Ovary (tissue), 9 donors: ENCODE results near the gene KLK6. TPM values are rescaled to one million over a fixed set of nuclear protein-coding genes. Genes with fewer than 3 reads are reported as not detected.

Experiments
- DNase-seq, 5 donors: peaks; one replicate each; pipeline ENCODE4 v3.0.0-alpha.2; 2019 to 2020
- H3K27ac ChIP-seq, 2 donors: fragments of 200-600 bp; one replicate each; pipeline versions ENCODE4 v1.5.1 to v1.8.0; 2019 to 2022
- H3K27me3 ChIP-seq: fragments of 200-600 bp; one replicate; pipeline ENCODE4 v1.8.0; 2022
- H3K36me3 ChIP-seq: fragments of 200-600 bp; sonication (generic); one replicate; pipeline ENCODE4 v1.5.1; 2019
- H3K4me1 ChIP-seq: one replicate; pipeline ENCODE4 v1.8.1; 2013; ENCODE audit warnings: mild to moderate bottlenecking, moderate library complexity; ENCODE audit not compliant: insufficient read depth
- H3K4me3 ChIP-seq: fragments of 200-600 bp; sonication (generic); one replicate; pipeline ENCODE4 v1.5.1; 2017
- H3K9me3 ChIP-seq, 2 donors: fragments of 200-600 bp in 1 of 2; sonication (generic) in 1 of 2; one replicate each; pipeline versions ENCODE4 v1.5.1 to v1.8.1; 2013 to 2019; ENCODE audit warnings: mild to moderate bottlenecking in 1 of 2, moderate library complexity in 1 of 2
- EP300 ChIP-seq: sonication (generic); formaldehyde crosslinking; IDR thresholded peaks from one replicate; pipeline ENCODE4 v1.6.1; 2017; ENCODE audit warnings: antibody characterized with exemption
- POLR2A ChIP-seq: fragments of 450-650 bp; IDR thresholded peaks from one replicate; pipeline ENCODE4 v1.6.1; 2017; ENCODE audit warnings: antibody characterized with exemption, mild to moderate bottlenecking, moderate library complexity
- WGBS, 3 donors: extraction: QIAGEN DNeasy Blood & Tissue Kit in 1 of 3; methylation state at CpG; one replicate each; pipeline versions ENCODE4 v1.1.5 to v1.1.7; 2013 to 2017; 5-methylcytosine and 5-hydroxymethylcytosine counted together
- intact Hi-C, 4 donors: fragments of 100-400 bp; cut with DNase I; formaldehyde crosslinking; loops; one replicate each; pipeline versions ENCODE4 v1.11.0 to v1.15.1; 2022 to 2023
- polyA plus RNA-seq, 2 donors: library from polyadenylated mRNA; stranded (reverse); fragments of 200-250 nt in 1 of 2; fragments of 350-450 nt in 1 of 2; fragmentation: Illumina TruSeq in 1 of 2; extraction: RNeasy Lipid Tissue Mini Kit (QIAGEN cat#74804) in 1 of 2; gene quantifications; one replicate each; pipeline ENCODE4 v1.2.3, GENCODE V29; 2013 to 2014
- total RNA-seq, 7 donors: library from RNA; depleted of rRNA in 2 of 7; stranded (reverse); fragments of >200 nt in 2 of 7; fragmentation: NEBNext Ultra II Directional in 3 of 7; extraction: Animal tissue kit (Norgen Biotek cat#: 25700) in 3 of 7; gene quantifications; one replicate each; pipeline versions ENCODE4 v1.1.0 to v1.2.4, GENCODE V29; 2016 to 2023
- TF ChIP-seq, protein P1 (sequence below), 3 donors: fragments of 450-650 bp in 2 of 3; fragments of 200-600 bp in 1 of 3; IDR thresholded peaks; one replicate each; pipeline versions ENCODE4 v1.5.1 to v1.8.0; 2016 to 2022; ENCODE audit warnings: antibody characterized with exemption in 3 of 3, mild to moderate bottlenecking in 1 of 3
- donor health status: DM: no; HTN: no; CAD: no; lungs with moderate emphysema.
- donor health status: DM: no; HTN: no; CAD: no.
- donor health status: Bipolar disorder and iron deficiency.
- donor health status: DM: yes; HTN: yes; CAD: no.
- donor health status: DM: no; HTN: no; CAD: no.
- donor health status: DM: yes; HTN: yes; CAD: no.

The KLK6 gene
- total and polyA plus RNA-seq, 9 donors, result 0.07 to 21.7 (median 1.9) TPM; not detected in 3

DNA sequence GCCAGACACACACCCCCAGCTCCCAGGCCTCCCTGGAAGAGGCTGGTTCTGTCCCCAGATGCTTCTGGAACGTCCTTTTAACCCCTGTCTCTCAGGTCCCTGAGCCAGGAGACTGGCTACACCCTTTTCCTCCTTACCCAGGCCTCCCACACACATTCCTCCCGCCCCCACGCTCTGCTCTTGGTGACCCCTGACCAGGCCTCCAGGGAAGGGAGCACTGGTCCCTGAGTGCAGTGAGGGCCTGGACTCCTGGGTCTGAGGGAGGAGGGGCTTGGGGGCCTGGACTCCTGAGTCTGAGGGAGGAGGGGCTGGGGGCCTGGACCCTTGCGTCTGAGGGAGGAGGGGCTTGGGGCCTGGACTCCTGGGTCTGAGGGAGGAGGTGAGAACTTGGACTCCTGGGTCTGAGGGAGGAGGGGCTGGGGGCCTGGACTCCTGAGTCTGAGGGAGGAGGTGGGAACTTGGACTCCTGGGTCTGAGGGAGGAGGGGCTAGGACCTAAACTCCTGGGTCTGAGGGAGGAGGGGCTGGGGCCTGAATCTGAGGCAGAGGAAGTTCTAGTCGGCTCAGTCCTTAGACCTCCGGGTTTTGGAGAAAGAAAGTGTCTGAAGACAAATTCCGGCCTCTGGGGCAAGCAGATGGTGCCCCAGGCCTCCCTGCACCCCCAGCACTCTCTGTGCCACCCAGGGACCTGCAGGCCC is 527 bp downstream of the KLK6 start:
- no peaks in the 10 kb centered on the region for H3K4me1 ChIP-seq
- DNase-seq, result no peak
- H3K36me3 ChIP-seq, result no peaks in the 10 kb centered on the region
- 19 to 22% (median 21%) methylated on average over 7 of the region's 7 CpGs for WGBS, 3 donors
- H3K27ac ChIP-seq, result no peak overlapping the region
- H3K9me3 ChIP-seq, result no peaks in the 10 kb centered on the region
- intact Hi-C loops, result no loop called here
- H3K27me3 ChIP-seq, result no peaks in the 10 kb centered on the region
- H3K4me3 ChIP-seq, result no peak overlapping the region
- TF ChIP-seq, protein P1, sequence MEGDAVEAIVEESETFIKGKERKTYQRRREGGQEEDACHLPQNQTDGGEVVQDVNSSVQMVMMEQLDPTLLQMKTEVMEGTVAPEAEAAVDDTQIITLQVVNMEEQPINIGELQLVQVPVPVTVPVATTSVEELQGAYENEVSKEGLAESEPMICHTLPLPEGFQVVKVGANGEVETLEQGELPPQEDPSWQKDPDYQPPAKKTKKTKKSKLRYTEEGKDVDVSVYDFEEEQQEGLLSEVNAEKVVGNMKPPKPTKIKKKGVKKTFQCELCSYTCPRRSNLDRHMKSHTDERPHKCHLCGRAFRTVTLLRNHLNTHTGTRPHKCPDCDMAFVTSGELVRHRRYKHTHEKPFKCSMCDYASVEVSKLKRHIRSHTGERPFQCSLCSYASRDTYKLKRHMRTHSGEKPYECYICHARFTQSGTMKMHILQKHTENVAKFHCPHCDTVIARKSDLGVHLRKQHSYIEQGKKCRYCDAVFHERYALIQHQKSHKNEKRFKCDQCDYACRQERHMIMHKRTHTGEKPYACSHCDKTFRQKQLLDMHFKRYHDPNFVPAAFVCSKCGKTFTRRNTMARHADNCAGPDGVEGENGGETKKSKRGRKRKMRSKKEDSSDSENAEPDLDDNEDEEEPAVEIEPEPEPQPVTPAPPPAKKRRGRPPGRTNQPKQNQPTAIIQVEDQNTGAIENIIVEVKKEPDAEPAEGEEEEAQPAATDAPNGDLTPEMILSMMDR (IDR thresholded peaks at IDR 0.05), result no peak
- TF ChIP-seq EP300 (no peak), POLR2A (no peak)

DNA sequence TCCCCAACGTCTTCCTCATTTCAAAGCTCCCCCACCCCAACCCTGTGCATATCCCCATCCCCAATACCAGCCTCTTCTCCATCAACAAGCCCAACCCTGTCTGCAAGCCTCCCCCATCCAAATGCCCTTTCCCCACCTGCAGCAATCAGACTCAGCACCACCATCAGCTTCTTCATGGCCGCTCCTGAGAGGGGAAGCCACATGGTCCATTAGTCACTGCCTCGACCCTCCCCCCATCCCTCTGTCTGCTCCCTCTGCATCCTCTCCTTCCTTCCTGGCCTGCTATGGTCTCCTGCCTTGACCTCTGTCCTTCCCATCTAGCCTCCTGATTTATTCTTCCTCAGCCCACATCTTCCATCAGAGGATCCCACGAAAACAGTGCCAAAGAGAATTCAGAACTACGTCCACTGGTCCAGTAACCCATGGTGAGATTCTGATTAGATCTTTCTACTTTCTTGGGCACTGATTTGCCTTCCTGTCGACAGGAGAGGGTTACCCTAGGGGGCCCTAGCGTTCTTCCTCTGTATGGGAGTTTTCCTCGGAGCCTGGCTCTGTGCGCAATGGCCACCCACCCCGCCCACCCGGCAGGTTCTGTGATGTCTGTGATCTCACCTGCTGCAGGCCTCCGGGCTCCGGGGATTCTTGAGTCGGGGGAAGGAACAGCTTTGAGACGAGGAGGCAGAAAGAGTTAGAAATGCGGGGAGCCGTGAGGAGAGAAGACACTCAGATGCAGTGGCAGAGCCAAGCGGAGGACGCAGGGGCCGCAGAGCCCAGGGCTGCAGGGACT is 1.3 kb downstream of the KLK6 start:
- no peak overlapping the region for H3K27ac ChIP-seq

DNA sequence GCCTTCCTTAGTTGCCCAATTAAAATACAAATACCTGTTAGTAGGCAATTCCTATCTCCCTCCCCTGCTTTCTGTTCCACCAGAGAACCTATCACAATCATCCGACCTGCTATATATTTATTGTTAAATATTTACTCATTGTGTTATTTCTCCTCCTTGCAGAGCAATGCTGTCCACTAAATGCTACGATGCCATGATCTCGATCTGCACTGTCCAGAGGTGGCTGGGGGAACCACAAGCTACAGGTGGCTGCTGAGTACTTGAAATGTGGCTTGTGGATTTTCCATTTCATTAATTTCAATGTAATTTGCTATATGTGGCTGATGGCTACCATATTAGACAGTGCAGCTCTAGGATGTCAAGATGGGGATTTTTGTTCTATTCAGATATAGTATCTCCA is 5.1 kb downstream of the KLK6 start:
- Histone ChIP-seq H3K4me3 (no peak overlapping the region), H3K4me1 (no peaks in the 10 kb centered on the region), H3K27ac (no peak overlapping the region), H3K9me3 (no peaks in the 10 kb centered on the region), H3K27me3 (no peaks in the 10 kb centered on the region), H3K36me3 (no peaks in the 10 kb centered on the region)
- WGBS, 3 donors, result 82 to 91% (median 91%) methylated on average over 3 of the region's 3 CpGs
- DNase-seq, result no peak
- intact Hi-C loops, result no loop called here
- TF ChIP-seq EP300, result no peak
- TF ChIP-seq, protein P1 (IDR thresholded peaks at IDR 0.05), result no peak
- TF ChIP-seq POLR2A, result no peak

More for the DNA sequence above, 1.3 kb downstream of the KLK6 start:
- TF ChIP-seq POLR2A (no peak), EP300 (no peak)
- TF ChIP-seq, protein P1 (IDR thresholded peaks at IDR 0.05), result no peak
- DNase-seq, result no peak
- Histone ChIP-seq H3K4me3 (no peak overlapping the region), H3K4me1 (no peaks in the 10 kb centered on the region), H3K27me3 (no peaks in the 10 kb centered on the region), H3K36me3 (no peaks in the 10 kb centered on the region), H3K9me3 (no peaks in the 10 kb centered on the region)
- intact Hi-C loops, result no loop called here
- 9 to 15% (median 14%) methylated on average over 20 of the region's 20 CpGs for WGBS, 3 donors

DNA sequence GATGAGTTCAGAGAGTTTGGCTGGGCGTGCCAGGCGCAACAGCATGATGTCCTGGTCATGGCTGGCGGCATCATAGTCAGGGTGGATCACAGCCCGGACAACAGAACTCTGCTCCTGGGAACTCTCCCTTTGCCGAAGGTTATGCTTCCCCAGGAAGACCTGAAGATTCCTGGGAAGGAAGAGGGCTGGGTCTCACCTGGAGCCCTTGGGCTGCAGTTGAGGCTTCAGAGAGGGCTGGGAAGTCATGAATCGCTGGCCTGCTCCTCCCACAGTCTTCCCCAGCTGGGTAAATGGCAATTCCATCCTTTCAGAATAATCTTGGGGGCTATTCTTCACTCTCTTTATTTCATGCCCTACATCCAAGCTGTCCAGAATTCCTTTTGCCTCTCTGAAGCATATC is 6.0 kb downstream of the KLK6 start:
- no peaks in the 10 kb centered on the region for H3K27me3 ChIP-seq
- DNase-seq, result no peak

More for the DNA sequence above, 6.0 kb downstream of the KLK6 start:
- Histone ChIP-seq H3K4me3 (no peak overlapping the region), H3K9me3 (no peaks in the 10 kb centered on the region), H3K36me3 (no peaks in the 10 kb centered on the region), H3K4me1 (no peaks in the 10 kb centered on the region), H3K27ac (no peak overlapping the region)
- intact Hi-C loops, result no loop called here
- 81 to 90% (median 89%) methylated on average over 6 of the region's 6 CpGs for WGBS, 3 donors
- TF ChIP-seq POLR2A (no peak), EP300 (no peak)
- TF ChIP-seq, protein P1 (IDR thresholded peaks at IDR 0.05), result no peak
